ENCODE data around the gene RET.

The RET gene

DNA sequence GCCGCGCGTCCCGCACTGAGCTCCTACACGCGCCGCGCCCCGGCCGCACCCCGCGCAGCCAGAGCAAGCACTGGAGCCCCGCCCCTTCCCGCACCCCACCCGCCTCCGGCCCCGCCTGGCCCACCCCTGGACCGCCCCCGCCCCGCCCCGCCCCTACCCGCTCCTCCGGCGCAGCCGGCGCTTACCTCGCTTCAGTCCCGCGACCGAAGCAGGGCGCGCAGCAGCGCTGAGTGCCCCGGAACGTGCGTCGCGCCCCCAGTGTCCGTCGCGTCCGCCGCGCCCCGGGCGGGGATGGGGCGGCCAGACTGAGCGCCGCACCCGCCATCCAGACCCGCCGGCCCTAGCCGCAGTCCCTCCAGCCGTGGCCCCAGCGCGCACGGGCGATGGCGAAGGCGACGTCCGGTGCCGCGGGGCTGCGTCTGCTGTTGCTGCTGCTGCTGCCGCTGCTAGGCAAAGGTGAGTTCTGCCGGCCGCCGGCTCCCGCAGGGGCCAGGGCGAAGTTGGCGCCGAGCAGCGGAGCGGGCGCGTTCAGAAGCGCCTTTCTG lies at the start of gene RET:
RET (plus strand) TSS at position 194 of the 545 bp plus-strand sequence; CDS start at position 384, 190 bp downstream.
- DNase-seq: no peak

DNA sequence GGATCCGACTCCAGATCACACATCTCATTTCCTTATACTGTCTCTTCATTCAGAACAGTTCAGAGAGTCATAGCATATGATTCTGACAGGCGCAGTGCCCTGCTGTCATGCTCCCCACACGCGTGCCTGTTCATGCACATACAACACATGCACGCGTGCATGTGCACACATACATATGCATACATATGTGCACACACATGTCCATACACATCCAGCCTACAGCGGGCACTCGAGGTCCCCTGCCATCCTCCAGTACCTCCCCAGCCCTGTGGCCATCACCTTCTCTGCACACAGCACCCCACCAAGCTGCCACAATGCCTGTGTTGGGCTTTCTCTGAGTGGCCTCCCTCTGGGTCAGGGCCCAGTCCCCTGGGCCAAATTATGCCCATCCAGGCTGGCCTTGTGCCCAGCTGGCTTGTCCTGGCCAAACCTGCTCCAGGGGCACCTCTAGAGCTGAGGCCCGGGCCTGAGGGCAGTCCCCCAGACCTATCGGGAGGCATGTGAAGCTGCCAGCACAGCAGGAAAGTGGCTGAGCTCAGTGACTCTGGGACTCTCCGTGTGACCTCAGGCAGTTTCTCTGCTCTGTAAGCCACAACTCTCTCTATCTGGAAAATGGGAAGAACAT lies 49.4 kb upstream of the RET start:
- no peak for DNase-seq

DNA sequence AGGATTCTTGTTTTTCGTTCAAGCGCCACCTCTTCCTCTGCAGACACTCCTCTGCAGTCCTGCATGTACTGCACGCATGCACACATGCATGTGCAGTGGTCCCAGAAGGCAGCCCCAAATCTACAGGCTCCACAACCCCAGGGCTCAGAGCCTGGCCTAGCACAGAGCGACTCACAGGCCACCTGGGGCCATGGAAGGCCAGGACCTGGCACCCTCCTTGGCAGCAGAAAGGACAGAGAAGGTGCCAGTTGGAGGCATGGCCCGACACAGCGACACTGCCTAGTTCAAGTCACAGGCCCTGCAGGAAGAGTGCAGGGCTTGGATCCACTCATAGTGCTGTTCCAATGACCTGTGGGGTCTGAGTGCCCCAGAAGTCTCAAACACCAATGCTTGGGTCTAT lies 48.7 kb upstream of the RET start:
- DNase-seq: no peak

DNA sequence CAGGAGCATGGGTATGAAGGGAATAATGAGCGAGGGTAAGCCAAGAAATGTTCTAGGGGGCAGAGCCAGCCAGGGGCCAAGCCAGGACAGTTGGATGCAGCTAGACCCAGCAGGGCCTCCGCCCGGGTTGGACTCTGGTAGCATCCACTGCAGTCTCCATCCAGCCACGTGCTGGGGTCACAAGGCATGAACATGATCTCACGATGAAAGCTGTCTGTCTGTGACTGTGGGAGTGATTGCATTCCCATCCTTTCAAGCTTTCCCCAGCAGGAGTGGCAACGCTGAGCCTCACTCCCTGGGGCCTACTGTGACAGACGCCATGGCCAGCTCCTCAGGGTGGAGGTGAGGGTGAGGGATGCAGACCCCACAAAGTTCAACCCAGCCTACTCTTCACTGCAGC lies 47.8 kb upstream of the RET start:
- no peak for DNase-seq

DNA sequence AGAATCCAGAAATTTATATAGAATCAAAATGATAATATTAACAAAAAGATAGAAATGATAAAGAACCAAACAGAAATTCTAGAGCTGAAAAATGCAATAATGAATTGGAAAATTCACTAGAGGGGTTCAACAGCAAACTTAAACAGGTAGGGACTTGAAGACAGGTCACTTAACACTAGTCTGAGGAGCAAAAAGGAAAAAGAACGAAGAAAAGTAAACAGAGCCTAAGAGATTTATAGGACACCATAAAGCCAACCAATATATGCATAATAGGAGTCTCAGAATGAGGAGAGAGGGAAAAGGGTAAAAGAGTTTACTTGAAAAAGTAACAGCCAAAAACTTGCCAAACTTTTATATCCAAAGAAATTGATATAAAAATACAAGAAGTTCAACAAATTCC lies 44.3 kb upstream of the RET start:
- DNase-seq: no peak

DNA sequence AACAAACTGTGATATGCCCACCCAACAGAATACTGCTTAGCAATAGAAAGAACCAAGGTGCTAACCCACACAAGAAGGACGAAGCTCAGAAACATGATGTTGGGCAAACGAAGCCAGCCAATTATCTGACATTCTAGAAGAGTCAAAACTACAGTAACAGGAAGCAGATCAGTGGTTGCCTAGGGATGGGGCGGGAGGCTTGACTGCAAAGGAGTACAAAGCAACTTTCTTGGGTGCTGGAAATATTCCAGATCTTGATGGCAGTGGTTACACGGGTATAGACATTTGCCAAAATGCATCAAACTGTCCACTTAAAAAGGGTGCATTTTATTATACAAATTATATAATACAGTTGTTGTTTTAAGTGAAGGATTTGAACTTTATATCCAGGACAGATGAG lies 41.1 kb upstream of the RET start:
- no peak for DNase-seq

DNA sequence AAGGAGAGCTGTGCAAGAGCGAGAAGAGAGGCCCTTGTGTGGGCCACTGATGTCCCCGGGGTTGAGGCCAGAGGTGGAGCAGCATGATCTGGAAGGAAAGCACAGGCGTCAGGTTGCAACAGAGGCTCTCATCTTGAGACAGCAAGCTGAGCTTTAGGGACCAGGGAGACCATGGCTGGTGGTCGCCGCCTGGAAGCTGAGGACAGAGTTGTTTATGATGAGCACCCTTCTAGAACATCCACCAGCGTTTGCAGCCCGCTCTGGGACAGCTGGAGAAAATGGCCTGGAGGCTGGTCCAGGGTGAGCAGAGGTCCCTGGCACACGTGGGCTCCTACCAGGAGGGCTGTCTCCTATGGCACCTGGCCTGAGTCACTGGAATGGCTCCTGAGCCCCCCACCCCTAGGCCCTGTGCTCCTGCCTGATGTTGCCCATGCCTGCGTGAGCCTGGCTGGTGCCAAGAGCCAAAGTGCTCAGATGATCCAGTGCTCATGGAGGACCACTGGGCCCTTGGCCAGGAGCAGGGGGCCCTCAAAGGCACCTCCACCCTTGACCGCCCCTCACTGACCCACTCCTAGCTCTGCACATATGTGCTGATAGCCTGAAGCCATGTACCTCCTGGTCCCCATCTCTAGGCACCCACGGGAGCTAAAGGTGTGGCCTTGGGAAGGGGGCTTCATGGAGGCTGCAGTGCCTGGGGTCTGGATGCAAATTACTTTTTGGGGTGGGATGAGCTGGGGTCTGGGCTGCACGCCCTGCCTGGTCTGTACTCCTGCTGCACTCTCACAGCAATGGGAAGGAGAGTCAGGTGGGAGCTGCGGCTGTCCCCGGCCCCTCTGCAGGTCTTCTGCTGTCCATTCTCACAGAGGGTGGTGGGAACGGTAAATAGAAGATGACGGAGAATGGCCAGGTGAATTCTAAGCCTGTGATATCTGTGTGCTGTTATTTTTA lies 40.1 kb upstream of the RET start:
- no peak for DNase-seq

DNA sequence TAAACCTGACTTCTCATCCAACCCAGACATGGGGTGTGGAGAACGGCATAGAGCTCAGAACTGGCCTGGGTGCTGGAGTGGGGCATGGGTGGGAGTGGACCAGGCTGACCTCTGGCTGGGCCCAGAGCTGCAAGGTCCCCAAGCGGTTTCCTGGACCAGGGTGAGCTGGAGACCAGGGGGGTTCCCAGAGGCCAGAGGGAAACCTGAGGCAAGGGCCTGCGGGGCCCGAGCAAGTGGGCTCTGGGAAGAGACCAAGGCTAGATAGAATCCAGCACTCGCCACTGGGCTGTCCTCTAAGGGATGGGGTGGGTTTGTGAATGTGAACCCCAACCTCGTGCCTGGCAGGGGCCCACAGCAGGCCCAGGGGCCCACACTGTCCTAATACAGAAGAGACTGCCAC lies 39.4 kb upstream of the RET start:
- DNase-seq: no peak

DNA sequence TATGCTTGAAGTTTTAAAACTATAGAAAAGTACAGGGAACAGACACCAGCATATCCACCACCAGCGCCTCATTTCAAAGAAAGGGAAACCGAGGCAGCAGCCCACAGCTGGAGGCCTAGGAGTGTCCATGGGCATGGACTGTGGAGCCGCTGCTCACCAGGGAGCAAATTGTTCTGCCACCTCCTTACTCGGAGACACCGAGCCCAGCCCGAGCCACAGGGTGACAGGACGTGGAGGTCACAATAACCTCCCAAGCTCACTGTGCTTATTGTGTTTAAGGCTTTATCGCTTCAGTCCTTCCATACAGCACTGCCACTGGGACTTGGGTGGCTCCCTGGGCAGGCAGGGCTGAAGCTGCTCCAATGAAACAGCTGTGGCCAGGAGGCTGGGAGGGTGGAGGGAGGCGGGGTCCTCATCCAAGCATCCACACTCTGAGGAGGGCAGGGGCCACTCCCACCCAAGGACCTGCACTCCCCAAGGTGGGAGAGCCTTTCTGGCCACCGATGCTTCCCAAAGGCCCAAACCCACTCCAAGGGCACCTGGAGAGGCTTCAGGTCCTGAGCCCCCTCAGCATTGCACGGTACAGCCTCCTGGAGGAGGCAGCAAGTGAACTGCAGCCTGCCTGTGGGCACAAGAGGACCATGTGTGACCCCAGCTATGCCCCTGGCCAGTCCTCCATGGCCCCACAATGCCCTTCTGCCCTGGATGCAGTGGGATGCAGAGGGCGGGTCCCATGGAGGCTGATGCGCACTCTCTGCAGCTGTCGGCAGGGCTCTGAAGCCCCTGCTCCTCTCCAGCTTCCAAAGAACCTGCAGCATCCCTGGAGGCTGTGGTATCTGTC lies 38.7 kb upstream of the RET start:
- DNase-seq: no peak

DNA sequence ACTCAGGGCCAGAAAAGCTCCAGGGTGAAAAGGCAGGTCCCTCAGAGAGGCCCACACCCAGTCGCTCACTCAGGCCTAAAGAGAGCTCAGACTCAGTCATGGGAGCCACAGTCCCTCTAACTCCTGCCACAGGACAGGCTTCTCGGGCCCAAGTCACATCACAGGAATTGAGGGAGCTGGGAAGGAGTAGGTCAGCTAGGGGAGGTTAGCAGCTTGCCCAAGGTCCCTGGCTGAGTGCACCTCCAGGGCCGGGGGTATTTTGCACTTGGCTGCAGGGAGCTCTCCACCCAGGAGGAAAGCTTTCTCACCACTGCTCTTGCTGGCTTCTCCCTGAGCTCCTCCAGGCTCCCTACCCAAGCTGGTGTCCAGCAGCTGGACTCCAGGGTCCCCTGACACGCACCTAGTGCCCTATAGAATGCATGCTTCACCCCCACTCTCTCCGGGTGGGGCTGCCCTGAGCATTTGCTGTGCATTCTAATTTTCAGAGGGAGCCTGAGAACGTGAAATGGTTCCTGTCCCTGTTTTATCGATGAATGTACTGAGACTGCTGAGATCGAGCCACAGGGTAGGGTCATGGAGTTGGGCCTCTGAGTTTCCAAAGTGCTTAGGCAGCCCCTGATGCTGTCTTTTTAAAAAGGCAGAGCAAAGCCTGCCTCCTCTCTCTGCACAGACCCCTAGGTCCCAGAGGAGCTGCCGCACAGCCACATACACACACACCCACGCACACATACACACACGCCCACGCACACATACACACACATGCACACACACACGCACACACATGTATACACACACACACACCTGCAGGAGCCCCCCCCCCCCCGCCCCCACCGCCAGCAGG lies 37.9 kb upstream of the RET start:
- DNase-seq: no peak

DNA sequence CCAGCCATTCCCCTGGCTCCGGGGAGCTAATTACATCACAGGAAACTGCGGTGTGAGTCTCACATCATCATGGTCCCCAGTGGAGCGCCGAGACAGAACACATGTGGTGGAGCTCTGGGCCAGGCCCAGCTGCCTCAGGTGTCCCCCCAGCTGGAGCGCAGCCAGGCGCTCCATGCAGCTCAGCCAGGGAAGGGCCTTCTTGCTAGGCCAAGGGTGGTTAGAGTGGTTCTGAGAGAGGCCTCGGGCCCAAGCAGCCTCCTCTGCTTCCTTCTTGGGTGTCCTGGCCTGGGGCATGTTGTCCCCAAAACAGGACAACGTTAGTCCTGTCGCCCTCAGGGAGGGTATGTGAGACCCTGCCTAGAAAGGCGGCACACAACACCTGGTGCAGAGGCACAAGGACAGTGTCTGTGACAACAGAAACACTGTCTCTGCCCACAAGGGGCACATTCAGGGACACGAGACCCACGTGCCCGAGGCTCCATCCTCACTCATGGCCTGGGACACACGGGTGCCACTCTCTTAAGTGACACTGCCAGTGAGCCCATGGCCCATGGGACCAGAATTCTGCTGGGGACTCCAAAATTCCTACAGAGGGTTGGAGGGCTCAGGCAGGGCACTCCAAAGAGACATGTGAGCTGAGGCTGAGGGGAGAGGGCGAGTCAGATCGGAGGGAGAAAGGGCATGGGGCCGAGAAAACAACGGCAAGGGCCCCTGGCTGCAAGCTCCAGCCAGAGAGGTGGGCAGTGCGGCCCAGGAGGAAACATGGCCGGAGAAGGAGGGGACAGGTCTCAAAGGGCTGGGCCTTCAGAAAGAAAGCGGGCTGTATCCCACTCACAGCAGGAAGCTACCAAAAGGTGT lies 37.0 kb upstream of the RET start:
- DNase-seq: no peak

DNA sequence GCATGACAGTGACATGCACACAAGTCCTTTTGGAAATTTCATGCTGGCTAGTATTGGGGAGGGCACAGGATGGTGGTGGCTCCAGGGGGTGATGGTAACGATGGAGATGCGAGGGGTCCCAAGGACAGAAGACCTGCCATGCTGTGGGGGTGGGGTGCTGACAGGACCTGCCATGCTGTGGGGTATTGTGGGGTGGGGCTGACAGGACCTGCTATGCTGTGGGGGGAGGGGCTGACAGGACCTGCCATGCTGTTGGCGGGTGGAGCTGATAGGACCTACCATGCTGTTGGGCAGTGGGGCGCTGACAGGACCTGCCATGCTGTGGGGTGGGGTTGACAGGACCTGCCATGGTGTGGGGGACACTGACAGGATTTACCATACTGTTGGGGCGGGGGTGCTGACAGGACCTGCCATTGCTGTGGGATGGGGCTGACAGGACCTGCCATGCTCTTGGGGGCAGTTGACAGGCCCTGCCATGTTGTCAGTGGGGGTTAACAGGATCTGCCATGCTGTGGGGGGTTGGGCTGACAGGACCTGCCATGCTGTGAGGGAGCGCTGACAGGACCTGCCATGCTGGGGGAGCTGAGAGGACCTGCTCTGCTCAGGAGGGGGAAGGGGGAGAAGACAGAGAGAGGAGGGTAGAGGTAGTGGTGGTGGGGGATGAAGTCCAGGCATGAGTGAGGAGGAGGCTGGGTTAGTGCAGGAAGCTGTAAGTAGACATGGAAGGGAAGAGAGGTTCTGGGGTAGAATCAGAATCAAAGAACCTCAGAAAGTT lies 36.2 kb upstream of the RET start:
- no peak for DNase-seq

DNA sequence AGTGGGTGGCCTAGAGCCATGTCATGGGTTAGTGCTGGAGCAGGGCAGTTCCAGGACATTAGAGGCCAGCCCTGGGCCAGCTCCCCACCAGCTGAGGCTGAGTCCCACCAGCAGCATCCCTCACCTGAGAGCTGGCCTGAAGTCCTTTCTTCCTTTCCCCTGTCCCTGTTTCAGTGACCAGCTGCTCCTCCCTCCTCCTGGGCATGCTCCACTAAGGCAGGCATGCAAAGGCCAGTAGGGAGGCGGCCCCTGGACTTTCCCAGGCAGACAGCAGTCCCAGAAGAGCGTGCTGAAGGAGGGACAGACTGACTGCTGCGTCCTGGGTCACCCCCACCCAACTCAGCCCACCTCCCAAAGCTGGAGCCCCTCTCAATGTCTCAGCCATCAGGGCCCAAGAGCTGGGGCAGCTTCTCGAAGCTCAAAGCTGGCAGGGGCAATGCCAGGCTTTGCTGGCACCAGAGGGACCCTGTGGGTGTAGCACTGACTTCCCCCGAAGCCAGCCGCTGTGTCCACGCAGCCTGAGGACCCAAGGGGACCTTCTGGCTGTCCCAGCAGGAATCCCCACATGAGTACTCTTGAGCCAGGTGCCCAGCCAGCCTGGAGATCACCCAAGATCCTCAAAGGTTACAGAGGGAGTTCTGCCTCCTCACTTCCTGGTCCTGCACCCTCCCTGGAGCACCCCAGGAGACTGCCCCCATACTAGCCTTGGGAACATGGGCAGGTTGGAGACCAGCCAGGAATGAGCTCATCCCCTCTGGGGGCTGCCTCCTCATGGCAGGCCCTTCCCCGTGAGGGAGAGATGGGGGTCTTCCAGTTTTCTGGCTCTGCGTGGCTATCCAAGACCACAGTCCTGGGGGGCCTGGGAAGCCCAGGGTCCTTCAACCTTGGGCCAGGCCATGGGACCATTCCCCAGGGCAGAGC lies 35.2 kb upstream of the RET start:
- no peak for DNase-seq

DNA sequence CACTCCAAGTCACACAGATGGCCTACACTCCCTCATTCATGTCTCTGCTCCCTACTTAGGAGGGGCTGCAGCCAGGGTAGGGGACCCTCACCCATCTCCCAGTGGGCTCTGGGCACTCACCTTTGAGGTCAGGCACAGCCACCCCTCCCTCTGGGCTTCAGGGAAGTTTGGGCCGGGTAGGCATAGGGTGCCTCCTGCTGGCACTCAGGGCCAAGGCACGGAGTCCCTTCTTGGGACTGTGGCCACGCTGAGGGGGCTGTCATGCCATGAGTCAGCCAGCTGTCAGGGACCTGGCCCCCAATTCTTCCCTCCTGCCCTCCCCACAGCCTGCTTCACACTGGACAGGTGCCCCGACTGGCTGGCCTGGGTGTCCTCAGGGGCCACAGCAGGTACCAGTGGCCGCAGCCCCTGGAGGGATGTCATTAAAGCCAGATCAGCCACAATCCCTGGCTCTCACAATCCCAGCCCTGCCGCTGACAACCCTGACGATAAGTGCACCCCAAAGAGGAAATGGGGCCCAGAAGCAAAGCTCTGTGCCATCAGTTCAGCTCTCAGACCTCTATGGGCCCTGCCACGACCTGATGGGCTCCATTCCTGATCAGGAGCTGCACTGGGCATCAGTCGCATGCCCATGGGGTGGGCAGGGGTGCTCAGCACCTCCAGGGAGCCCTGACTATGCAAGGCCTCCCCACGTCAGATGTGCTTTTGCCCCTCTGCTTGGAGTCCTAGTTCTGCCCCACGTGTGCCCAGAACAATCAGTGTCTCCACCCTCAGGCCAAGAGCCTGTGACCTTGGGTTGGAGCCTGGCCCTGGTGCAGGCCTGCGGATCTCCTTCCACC lies 34.1 kb upstream of the RET start:
- no peak for DNase-seq

DNA sequence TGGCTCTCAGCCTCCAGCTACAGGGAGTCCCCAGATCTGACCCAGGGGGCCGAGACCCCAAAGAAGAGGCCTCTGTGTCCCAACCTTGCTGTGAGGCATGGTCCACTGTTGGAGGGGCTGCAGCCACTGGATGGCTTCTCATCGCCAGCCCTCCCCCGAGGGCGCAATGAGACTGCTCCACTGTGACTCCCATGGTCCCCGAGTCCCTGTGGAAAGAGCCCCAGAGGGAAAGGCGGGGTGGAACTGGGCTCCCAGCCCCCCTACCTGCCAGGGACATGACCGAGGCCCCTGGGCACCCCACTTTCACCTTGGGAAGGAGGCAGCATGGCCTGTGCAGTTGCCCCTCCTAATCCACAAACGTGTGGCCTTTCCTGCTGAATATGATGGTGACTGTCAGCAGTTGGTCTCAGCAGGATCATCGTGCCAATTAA lies 33.5 kb upstream of the RET start:
- no peak for DNase-seq

DNA sequence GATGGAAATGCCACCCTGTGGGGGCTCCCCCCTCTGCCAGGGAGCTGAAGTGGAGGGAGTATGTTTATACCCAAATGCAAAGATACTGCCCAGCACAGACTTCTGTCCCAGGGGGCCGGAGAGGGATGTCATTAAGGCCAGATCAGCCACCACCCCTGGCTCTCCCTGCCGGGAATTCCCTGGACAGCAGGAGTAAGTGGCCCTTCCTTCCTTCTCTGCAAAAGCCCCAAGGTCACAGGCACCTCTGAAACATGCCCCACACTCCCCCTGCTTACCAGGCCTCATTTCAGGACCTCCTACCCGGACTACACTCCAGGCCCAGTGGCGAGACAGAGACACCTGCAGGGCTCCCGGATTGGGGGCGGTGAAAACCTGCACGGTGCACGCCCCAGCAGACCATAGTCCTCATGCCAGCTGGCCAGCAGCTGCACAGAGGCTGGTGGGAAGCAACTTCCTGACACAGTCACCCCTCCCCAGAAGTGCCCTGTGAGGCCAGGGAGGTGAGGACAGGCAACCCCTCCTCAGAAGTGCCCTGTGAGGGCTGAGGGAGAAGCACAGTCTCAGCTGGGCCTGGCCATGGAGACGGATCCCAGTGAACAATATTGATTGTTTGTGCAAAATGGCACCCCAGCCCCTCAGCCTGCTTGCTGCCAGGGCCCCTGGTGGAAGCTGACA lies 33.0 kb upstream of the RET start:
- no peak for DNase-seq

DNA sequence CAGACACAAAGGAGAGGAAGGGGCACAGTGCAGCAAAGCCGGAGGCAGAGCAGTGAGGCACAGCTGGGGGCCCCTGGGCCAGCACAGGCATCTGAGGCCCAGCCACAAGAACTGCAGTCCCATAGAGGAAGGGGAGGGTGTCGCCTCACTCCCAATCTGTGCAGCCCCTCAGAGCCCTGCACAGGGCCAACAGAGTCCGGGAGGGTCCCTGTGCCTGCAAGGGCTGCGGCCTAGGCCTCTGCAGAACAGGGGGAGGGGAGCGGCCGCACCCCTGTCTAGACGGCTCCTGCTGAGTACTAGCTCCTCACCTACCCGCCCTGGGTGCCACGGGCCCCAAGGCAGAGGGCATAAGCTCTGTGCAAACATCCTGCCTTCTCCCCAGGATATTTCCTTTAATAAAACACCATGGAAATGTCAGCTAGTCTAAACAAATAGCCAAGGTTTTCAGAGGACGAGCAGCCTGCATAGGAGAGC lies 32.4 kb upstream of the RET start:
- no peak for DNase-seq
